ENCODE results near the gene BMERB1.

The BMERB1 gene

GRCh38 chr16:15533386-15533785 lies 99.0 kb downstream of the BMERB1 start:
- no peak for DNase-seq (ENCODE audit: extremely low read depth, low read depth)
- TF ChIP-seq CTCF (IDR thresholded peaks at IDR 0.05; ENCODE audit: low read depth, low read length): no peak

- DNase-seq (ENCODE audit: extremely low read depth, low read depth): no peak
- no peak for TF ChIP-seq CTCF (IDR thresholded peaks at IDR 0.05; ENCODE audit: low read depth, low read length)
These were observed 101.4 kb downstream of the BMERB1 start for GRCh38 chr16:15535772-15536171.

GRCh38 chr16:15536843-15537242 lies 102.5 kb downstream of the BMERB1 start:
- TF ChIP-seq CTCF (IDR thresholded peaks at IDR 0.05; ENCODE audit: low read depth, low read length): no peak
- no peak for DNase-seq (ENCODE audit: extremely low read depth, low read depth)

GRCh38 chr16:15538507-15538906 lies 104.1 kb downstream of the BMERB1 start:
- DNase-seq (ENCODE audit: extremely low read depth, low read depth): no peak
- no peak for TF ChIP-seq CTCF (IDR thresholded peaks at IDR 0.05; ENCODE audit: low read depth, low read length)

- DNase-seq (ENCODE audit: extremely low read depth, low read depth): no peak
- no peak for TF ChIP-seq CTCF (IDR thresholded peaks at IDR 0.05; ENCODE audit: low read depth, low read length)
These were observed 104.8 kb downstream of the BMERB1 start for GRCh38 chr16:15539197-15539596.

- TF ChIP-seq CTCF (IDR thresholded peaks at IDR 0.05; ENCODE audit: low read depth, low read length): no peak
These were observed 107.9 kb downstream of the BMERB1 start for GRCh38 chr16:15542261-15542660.

GRCh38 chr16:15542734-15543347 lies 108.5 kb downstream of the BMERB1 start:
- no peak for TF ChIP-seq CTCF (IDR thresholded peaks at IDR 0.05; ENCODE audit: low read depth, low read length)
- DNase-seq (ENCODE audit: extremely low read depth, low read depth): no peak

More at GRCh38 chr16:15542261-15542660, 107.9 kb downstream of the BMERB1 start:
- no peak for DNase-seq (ENCODE audit: extremely low read depth, low read depth)
